HEK293 (cell line): Measurements from ENCODE around the gene BTG1.

ENCODE experiments used
- GLI2 ChIP-seq: fragments of 450-650 bp; formaldehyde crosslinking; IDR thresholded peaks from 2 replicates; pipeline ENCODE4; 2017; ENCODE audit warnings: missing biosample characterization, missing genetic modification characterization, low read depth, borderline replicate concordance
- ZBTB26 ChIP-seq: fragments of 450-650 bp; formaldehyde crosslinking; optimal IDR thresholded peaks from 2 replicates; pipeline ENCODE3; 2016; ENCODE audit warnings: missing biosample characterization, mild to moderate bottlenecking, missing genetic modification characterization
- ZNF571 ChIP-seq: fragments of 450-650 bp; formaldehyde crosslinking; IDR thresholded peaks from 2 replicates; pipeline ENCODE4 v1.5.0; 2017; ENCODE audit warnings: missing biosample characterization, missing genetic modification characterization
- TF ChIP-seq, protein P1 (sequence below): fragments of 450-650 bp; formaldehyde crosslinking; IDR thresholded peaks from 2 replicates; pipeline ENCODE4 v1.5.1; 2016; ENCODE audit warnings: missing biosample characterization, missing genetic modification characterization
- TF ChIP-seq, protein P2 (sequence below): fragments of 450-650 bp; formaldehyde crosslinking; IDR thresholded peaks from 2 replicates; pipeline ENCODE4 v1.5.1; 2016; ENCODE audit warnings: missing biosample characterization, missing genetic modification characterization
- TF ChIP-seq, protein P3 (sequence below): IDR thresholded peaks from 2 replicates; pipeline ENCODE4 v1.6.1; 2011; ENCODE audit warnings: mild to moderate bottlenecking, low read depth, low read length, borderline replicate concordance

DNA sequence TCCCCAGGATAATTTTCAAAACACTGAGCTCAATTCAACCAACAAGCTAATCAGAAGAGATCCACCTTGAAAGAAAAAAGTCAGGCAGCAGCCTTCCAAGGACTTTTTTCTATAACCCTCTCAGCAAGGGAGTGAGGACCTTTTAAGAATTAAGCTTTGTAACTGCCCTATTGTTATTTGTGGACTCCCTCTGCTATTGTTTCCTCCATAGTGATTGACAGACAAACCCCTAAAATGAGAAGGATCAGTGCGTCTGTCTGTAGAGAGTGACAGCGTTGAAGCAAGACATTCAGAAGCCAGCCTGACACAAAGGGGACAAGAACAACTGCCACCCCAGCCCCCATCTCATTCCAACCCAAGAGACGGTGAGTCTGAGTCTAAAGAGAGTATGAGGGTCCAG is 30.3 kb upstream of the BTG1 start:
- TF ChIP-seq, protein P1, sequence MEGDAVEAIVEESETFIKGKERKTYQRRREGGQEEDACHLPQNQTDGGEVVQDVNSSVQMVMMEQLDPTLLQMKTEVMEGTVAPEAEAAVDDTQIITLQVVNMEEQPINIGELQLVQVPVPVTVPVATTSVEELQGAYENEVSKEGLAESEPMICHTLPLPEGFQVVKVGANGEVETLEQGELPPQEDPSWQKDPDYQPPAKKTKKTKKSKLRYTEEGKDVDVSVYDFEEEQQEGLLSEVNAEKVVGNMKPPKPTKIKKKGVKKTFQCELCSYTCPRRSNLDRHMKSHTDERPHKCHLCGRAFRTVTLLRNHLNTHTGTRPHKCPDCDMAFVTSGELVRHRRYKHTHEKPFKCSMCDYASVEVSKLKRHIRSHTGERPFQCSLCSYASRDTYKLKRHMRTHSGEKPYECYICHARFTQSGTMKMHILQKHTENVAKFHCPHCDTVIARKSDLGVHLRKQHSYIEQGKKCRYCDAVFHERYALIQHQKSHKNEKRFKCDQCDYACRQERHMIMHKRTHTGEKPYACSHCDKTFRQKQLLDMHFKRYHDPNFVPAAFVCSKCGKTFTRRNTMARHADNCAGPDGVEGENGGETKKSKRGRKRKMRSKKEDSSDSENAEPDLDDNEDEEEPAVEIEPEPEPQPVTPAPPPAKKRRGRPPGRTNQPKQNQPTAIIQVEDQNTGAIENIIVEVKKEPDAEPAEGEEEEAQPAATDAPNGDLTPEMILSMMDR (tag by site-specific recombination), result no peak
- TF ChIP-seq ZBTB26 (tag by site-specific recombination) (no peak), GLI2 (tag by site-specific recombination) (no peak), ZNF571 (no peak)
- TF ChIP-seq, protein P2, sequence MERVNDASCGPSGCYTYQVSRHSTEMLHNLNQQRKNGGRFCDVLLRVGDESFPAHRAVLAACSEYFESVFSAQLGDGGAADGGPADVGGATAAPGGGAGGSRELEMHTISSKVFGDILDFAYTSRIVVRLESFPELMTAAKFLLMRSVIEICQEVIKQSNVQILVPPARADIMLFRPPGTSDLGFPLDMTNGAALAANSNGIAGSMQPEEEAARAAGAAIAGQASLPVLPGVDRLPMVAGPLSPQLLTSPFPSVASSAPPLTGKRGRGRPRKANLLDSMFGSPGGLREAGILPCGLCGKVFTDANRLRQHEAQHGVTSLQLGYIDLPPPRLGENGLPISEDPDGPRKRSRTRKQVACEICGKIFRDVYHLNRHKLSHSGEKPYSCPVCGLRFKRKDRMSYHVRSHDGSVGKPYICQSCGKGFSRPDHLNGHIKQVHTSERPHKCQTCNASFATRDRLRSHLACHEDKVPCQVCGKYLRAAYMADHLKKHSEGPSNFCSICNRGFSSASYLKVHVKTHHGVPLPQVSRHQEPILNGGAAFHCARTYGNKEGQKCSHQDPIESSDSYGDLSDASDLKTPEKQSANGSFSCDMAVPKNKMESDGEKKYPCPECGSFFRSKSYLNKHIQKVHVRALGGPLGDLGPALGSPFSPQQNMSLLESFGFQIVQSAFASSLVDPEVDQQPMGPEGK, result no peak
- TF ChIP-seq, protein P3, sequence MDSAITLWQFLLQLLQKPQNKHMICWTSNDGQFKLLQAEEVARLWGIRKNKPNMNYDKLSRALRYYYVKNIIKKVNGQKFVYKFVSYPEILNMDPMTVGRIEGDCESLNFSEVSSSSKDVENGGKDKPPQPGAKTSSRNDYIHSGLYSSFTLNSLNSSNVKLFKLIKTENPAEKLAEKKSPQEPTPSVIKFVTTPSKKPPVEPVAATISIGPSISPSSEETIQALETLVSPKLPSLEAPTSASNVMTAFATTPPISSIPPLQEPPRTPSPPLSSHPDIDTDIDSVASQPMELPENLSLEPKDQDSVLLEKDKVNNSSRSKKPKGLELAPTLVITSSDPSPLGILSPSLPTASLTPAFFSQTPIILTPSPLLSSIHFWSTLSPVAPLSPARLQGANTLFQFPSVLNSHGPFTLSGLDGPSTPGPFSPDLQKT, result no peak
